Tibial nerve (tissue), 4 donors: Measurements from ENCODE around the gene CYP2A7.
"Not testable (repeated sequence)": the region's sequence is repeated elsewhere in the genome, so short reads cannot be mapped to it uniquely, and the experiment has no call there.

Source experiments
- CTCF ChIP-seq, 5 experiments: fragments of 200-600 bp in 3 of 5; fragments of 450-650 bp in 2 of 5; sonication (generic) in 3 of 5; IDR thresholded peaks; one replicate each; pipeline ENCODE4 v1.5.1; 2016 to 2019; ENCODE audit warnings: antibody characterized with exemption in 5 of 5, mild to moderate bottlenecking in 3 of 5, moderate library complexity in 2 of 5
- EP300 ChIP-seq, 2 donors: sonication (generic); formaldehyde crosslinking; IDR thresholded peaks; one replicate each; pipeline ENCODE4 v1.6.1; 2017; ENCODE audit warnings: antibody characterized with exemption in 2 of 2, mild to moderate bottlenecking in 1 of 2
- POLR2A ChIP-seq, 2 donors: fragments of 450-650 bp; IDR thresholded peaks; one replicate each; pipeline ENCODE4 v1.6.1; 2017; ENCODE audit warnings: antibody characterized with exemption in 2 of 2, mild to moderate bottlenecking in 2 of 2, moderate library complexity in 2 of 2

GRCh38 chr19:40843653-40844052 lies 38.4 kb downstream of the CYP2A7 start:
- TF ChIP-seq CTCF, POLR2A, EP300 (IDR thresholded peaks at IDR 0.05): not testable (repeated sequence)
